Measurements from ENCODE around the gene TMEM143. TPM values are rescaled to one million over a fixed set of nuclear protein-coding genes. Genes with fewer than 3 reads are reported as not detected.

The TMEM143 gene
- total and polyA plus RNA-seq, 2 of the 8 experiments (the other 6 are each of a cell fraction or from before 2014, with no cell fraction given), result 14.2 to 19.1 TPM

GRCh38 chr19:48350856-48351255, 12.9 kb downstream of the TMEM143 start:
- H3K27ac ChIP-seq (ENCODE audit: low read depth, low read length), result no peak overlapping the region
- no peaks in the 10 kb centered on the region for H3K27me3 ChIP-seq (replicated peaks in 1 of 4; ENCODE audit: control insufficient read depth in 3 of 4, extremely low read depth in 1 of 4, insufficient read depth in 3 of 4, low read length in 3 of 4)
- H3K23ac ChIP-seq (ENCODE audit: insufficient read length), result no peak overlapping the region
- no peaks in the 10 kb centered on the region for H3K36me3 ChIP-seq (ENCODE audit: control insufficient read depth in 2 of 4, insufficient read depth in 4 of 4, low read length in 3 of 4)
- no peak overlapping the region for H3K4me2 ChIP-seq (ENCODE audit: insufficient read depth in 1 of 2, low read depth in 2 of 2, low read length in 2 of 2)
- TF ChIP-seq POU5F1 (IDR thresholded peaks at IDR 0.05; ENCODE audit: low read depth, low read length), result no peak
- no peak for TF ChIP-seq RBBP5 (IDR thresholded peaks at IDR 0.05; ENCODE audit: borderline replicate concordance, low read depth, low read length)
- TF ChIP-seq SP1 (IDR thresholded peaks at IDR 0.05; ENCODE audit: low read depth, low read length), result no peak
- no peak for TF ChIP-seq NANOG (IDR thresholded peaks at IDR 0.05; ENCODE audit: insufficient read depth, low read depth, low read length, poor library complexity, severe bottlenecking)
- TF ChIP-seq SUZ12 (IDR thresholded peaks at IDR 0.05; ENCODE audit: low read length), result no peak
- TF ChIP-seq USF2 (IDR thresholded peaks at IDR 0.05; ENCODE audit: low read length), result no peak
- no peak for TF ChIP-seq MAX (IDR thresholded peaks at IDR 0.05)
- no peak overlapping the region for H2BK120ac ChIP-seq (replicated peaks; ENCODE audit: low read depth, low read length)
- no peak overlapping the region for H3K56ac ChIP-seq (replicated peaks; ENCODE audit: insufficient read length, low read depth, low read length)
- no peaks in the 10 kb centered on the region for H4K20me1 ChIP-seq (replicated peaks in 1 of 2; ENCODE audit: control insufficient read depth in 1 of 2, insufficient read depth in 2 of 2, low read length in 2 of 2)
- WGBS, 2 experiments (ENCODE audit: extremely low coverage in 1 of 2, insufficient coverage in 1 of 2, insufficient read length in 1 of 2, insufficient replicate concordance in 2 of 2, low coverage in 1 of 2, low lambda C conversion rate in 2 of 2, missing lambda C conversion rate in 1 of 2), result 91% methylated on average over 5 of the region's 5 CpGs; no CpG with 5 or more reads in 1 of the 2 experiments
- no peaks in the 10 kb centered on the region for H3K4me1 ChIP-seq (replicated peaks in 1 of 4; ENCODE audit: control insufficient read depth in 3 of 4, insufficient read depth in 4 of 4, low read length in 3 of 4)
- FAIRE-seq (no peak), DNase-seq (ENCODE audit: low read depth in 1 of 2, low spot score in 2 of 2) (no peak)
- no peak overlapping the region for H3K4me3 ChIP-seq (ENCODE audit: extremely low read depth in 1 of 4, insufficient read depth in 2 of 4, low read depth in 3 of 4, low read length in 4 of 4)
- H3K14ac ChIP-seq (ENCODE audit: insufficient read length), result no peak overlapping the region
- H3K79me1 ChIP-seq (ENCODE audit: low read depth, low read length), result no peaks in the 10 kb centered on the region
- H3K23me2 ChIP-seq (ENCODE audit: low read depth, low read length), result no peaks in the 10 kb centered on the region
- no peak overlapping the region for H3K9ac ChIP-seq (replicated peaks in 1 of 4; ENCODE audit: extremely low read depth in 1 of 4, low read depth in 3 of 4, low read length in 3 of 4)
- no peak overlapping the region for H2AFZ ChIP-seq (ENCODE audit: low read length)
- no peak overlapping the region for H2AK5ac ChIP-seq (ENCODE audit: low read depth, low read length)
- no peaks in the 10 kb centered on the region for H3K79me2 ChIP-seq (ENCODE audit: control insufficient read depth in 1 of 2, insufficient read depth in 2 of 2, low read length in 2 of 2)
- no peak overlapping the region for H2BK12ac ChIP-seq (ENCODE audit: low read depth, low read length)
- H2BK5ac ChIP-seq (ENCODE audit: low read depth, low read length), result no peak overlapping the region
- H2BK20ac ChIP-seq (ENCODE audit: low read length), result no peak overlapping the region
- H4K8ac ChIP-seq (ENCODE audit: extremely low read depth, insufficient read depth, low read length), result no peak overlapping the region
- H3K9me3 ChIP-seq (ENCODE audit: insufficient read depth in 2 of 2, low read depth in 1 of 2, low read length in 1 of 2), result no peaks in the 10 kb centered on the region
- no peak overlapping the region for H4K5ac ChIP-seq (ENCODE audit: insufficient read length, low read depth, low read length)
- ChIA-PET POLR2A (ENCODE audit: partially characterized antibody) (interaction anchor here (1.0 to 1.3 kb wide), 4 partner anchors 12 to 23 kb away, joined by 3 to 4 read pairs (median 4); partner anchors contain the start of genes SYNGR4 and TMEM143), CTCF (ENCODE audit: partially characterized antibody) (interaction anchor here (0.6 to 3.8 kb wide), 16 partner anchors 9 to 959 kb away, joined by 3 to 29 read pairs (median 4); partner anchors contain the start of genes KDELR1, SYNGR4 and TMEM143)
- peak overlapping the region; percentile 88; the same call in 1 of the 2 replicates for H2BK15ac ChIP-seq (ENCODE audit: low read length)
- H4K91ac ChIP-seq (replicated peaks; ENCODE audit: insufficient read length, low read length), result no peak overlapping the region
- no peak overlapping the region for H3K4ac ChIP-seq (replicated peaks; ENCODE audit: insufficient read length, low read depth, low read length)
- H3K18ac ChIP-seq (ENCODE audit: extremely low read depth, low read length), result no peak overlapping the region
